GM12891 (cell line): Measurements from ENCODE around the gene CGB3. TPM values are rescaled to one million over a fixed set of nuclear protein-coding genes. Genes with fewer than 3 reads are reported as not detected.
"Not testable (repeated sequence)": the region's sequence is repeated elsewhere in the genome, so short reads cannot be mapped to it uniquely, and the experiment has no call there.

Experiments used
- DNase-seq: peaks from one replicate; pipeline ENCODE4 v3.0.0; 2011; ENCODE audit warnings: low spot score; ENCODE audit not compliant: insufficient read length
- FAIRE-seq: peaks from 2 replicates; lab custom pipeline; 2011; peaks lifted over from hg19 to GRCh38; lab: Jason Lieb, UNC
- PAX5 ChIP-seq: IDR thresholded peaks from 2 replicates; pipeline ENCODE4 v1.6.1; 2011; ENCODE audit warnings: low read length, moderate library complexity, mild to moderate bottlenecking; ENCODE audit not compliant: insufficient read depth, severe bottlenecking
- POLR2A ChIP-seq: IDR thresholded peaks from 2 replicates; pipeline ENCODE4 v1.6.1; 2011; ENCODE audit warnings: low read depth, low read length, control low read depth
- POLR2AphosphoS5 ChIP-seq: IDR thresholded peaks from 2 replicates; pipeline ENCODE4 v1.6.1; 2011; ENCODE audit warnings: low read depth, low read length, control low read depth
- POU2F2 ChIP-seq: IDR thresholded peaks from 2 replicates; pipeline ENCODE4 v1.6.1; 2011; ENCODE audit warnings: low read depth, mild to moderate bottlenecking, control low read depth, low read length, moderate library complexity
- SPI1 ChIP-seq: IDR thresholded peaks from 2 replicates; pipeline ENCODE4 v1.6.1; 2011; ENCODE audit warnings: low read depth, low read length, control low read depth
- TAF1 ChIP-seq: IDR thresholded peaks from 2 replicates; pipeline ENCODE4 v1.6.1; 2011; ENCODE audit warnings: low read depth, low read length, control low read depth
- polyA plus RNA-seq: library from polyadenylated mRNA; unstranded; fragments of >200 nt; gene quantifications from one replicate; pipeline ENCODE4 v1.2.1, GENCODE V29; 2012; ENCODE audit warnings: low read depth, missing spikeins, inconsistent platforms; ENCODE audit not compliant: missing spikeins

Gene CGB3
- not detected for polyA plus RNA-seq

DNA sequence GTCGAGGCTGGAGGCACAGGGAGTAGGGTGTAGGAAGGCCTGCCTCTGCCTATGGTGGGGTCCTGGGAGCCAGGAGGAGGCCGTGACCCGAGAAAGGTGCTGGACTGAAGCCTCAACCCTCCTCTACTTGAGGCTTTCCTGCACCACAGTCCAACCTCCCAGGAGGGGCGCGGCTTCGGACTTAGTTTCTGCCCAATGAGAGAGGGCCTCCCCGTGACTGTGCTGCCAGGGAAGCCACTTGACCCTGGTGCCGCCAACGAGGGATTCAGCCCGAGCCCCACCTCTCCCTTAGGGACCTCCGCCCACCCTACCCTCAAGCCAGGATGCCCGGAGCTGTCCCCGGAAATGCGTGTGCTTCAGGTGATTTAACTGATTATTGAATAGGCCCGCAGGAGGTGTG, at the start of gene CGB3:
Gene CGB3, minus strand, starts transcription at position 101 of the 400 bp plus-strand sequence. CDS start 362 bp downstream, outside the sequence.
- not testable (repeated sequence) for DNase-seq, FAIRE-seq

DNA sequence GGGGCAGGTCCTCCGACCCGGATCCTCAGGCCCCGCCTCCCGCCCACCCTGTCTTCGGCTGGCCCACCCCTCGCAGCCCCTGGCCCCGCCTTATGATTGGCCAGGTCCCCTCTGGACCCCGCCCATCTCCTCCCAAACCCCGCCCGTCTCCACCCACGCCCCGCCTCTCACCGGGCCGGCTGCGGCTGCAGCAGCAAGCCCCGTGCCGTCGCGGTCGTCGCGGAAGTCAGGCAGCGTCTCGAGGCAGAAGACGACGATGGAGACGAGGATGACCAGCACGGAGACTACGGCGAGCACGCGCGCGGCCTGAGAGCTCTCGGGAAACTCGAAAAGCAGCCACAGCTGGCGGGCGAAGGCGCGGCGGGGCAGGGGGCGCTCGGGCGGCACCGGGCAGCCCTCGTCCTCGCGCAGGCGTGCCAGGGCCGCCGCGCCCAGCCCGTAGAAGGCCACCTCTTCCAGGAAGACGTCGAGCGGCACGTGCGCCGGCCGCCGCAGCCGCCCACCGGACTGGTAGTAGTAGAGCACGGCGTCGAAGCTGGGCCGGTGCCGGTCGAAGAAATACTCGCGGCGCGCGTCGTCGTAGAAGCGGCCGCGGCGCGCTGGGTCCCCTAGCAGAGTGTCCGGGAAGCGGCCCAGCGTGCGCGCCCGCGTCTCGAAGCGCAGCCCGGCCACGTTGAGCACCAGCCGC, 47.9 kb upstream of the CGB3 start:
- FAIRE-seq (no peak), DNase-seq (no peak)
- TF ChIP-seq TAF1 (no peak), POLR2A (no peak), PAX5 (no peak), POU2F2 (no peak), POLR2AphosphoS5 (no peak), SPI1 (no peak)

- DNase-seq (no peak), FAIRE-seq (no peak)
- no peak for TF ChIP-seq POLR2A
- no peak for TF ChIP-seq SPI1
- TF ChIP-seq TAF1 = no peak
- no peak for TF ChIP-seq POLR2AphosphoS5
- no peak for TF ChIP-seq POU2F2
- no peak for TF ChIP-seq PAX5
These were observed 46.3 kb upstream of the CGB3 start for GRCh38 chr19:49070416-49070815.

GRCh38 chr19:49069026-49069425, 44.9 kb upstream of the CGB3 start:
- no peak for FAIRE-seq
- no peak for DNase-seq
- no peak for TF ChIP-seq POLR2A
- TF ChIP-seq POLR2AphosphoS5 = no peak
- no peak for TF ChIP-seq PAX5
- TF ChIP-seq TAF1 = no peak
- no peak for TF ChIP-seq POU2F2
- no peak for TF ChIP-seq SPI1

DNA sequence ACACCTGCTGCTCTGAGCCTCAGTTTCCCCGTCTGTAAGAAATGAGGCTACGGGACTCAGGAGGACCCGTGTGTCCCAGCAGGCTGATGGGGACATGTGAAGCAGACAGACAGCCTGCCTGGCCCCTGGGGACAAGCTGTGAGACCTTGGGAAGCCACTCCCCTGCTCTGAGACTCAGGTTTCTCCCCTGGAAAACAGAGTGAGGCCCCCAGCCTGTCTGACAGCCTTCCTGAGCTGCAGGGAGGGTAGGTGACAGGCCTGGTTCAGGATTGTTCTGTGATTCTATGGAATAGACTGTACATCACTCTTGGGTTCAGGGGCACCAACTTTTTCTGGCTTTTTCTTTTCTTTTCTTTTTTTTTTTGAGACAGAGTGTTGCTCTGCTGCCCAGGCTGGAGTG, 43.4 kb upstream of the CGB3 start:
- DNase-seq (no peak), FAIRE-seq (no peak)
- TF ChIP-seq PAX5 (no peak), POLR2AphosphoS5 (no peak), SPI1 (no peak), POLR2A (no peak), POU2F2 (no peak), TAF1 (no peak)

- FAIRE-seq (no peak), DNase-seq (no peak)
- TF ChIP-seq PAX5 (no peak), TAF1 (no peak), SPI1 (no peak), POLR2A (no peak), POU2F2 (no peak), POLR2AphosphoS5 (no peak)
These were observed 41.9 kb upstream of the CGB3 start for GRCh38 chr19:49065905-49066512.

GRCh38 chr19:49064768-49065611, 40.9 kb upstream of the CGB3 start, which contains the start of gene NTF4:
TSS of gene NTF4 (minus strand) at chr19:49064818. CDS start at chr19:49061997, 2,821 bp downstream.
- FAIRE-seq (no peak), DNase-seq (no peak)
- TF ChIP-seq POU2F2 = no peak

DNA sequence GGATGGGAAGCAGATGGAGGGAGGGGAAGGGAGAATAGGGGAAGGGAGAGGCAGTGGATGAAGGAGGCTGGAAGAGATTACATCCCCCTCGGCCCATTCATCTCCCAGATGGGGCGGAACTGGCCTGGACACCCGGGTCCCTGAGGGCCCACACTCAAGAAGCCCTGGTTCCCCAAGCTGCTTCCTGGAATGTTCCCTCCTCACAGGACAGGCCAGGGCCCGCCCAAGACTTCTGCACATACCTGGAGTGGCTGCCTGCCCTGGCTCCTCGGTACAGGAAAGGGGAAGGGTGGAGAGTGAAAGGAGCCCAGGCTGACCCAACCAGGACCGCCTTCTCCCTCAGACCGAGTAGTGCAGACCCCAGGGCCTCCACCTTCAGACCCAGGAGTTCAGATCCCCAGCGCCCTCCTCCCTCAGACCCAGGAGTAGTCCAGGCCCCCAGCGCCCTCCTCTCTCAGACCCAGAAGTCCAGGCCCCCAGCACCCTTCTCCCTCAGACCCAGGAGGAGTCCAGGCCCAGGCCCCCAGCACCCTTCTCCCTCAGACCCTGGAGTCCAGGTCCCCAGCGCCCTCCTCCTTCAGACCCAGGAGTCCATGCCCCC, 40.0 kb upstream of the CGB3 start:
- TF ChIP-seq SPI1 (no peak), TAF1 (no peak), PAX5 (no peak), POLR2AphosphoS5 (no peak), POLR2A (no peak), POU2F2 (no peak)
- DNase-seq (no peak), FAIRE-seq (no peak)

DNA sequence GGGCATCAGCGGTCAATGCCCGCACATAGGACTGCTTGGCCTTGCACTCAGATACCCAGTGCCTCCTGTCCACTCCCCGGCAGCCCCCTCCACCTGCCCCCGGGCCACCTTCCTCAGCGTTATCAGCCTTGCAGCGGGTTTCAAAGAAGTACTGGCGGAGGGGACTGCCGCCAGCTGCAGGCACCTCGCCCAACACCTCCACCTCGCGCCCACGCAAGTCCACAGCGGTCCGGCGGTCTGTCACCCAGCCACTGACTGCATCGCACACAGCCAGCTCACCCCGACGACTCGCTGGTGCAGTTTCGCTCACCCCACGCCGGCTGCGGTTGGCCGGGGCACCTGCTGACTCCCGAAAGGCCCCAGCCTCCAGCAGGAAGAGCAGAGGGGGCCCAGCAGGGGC, 37.3 kb upstream of the CGB3 start:
- DNase-seq = no peak
- FAIRE-seq = no peak
- no peak for TF ChIP-seq POLR2A
- TF ChIP-seq TAF1 = no peak
- TF ChIP-seq SPI1 = no peak
- TF ChIP-seq PAX5 = no peak
- TF ChIP-seq POLR2AphosphoS5 = no peak
- TF ChIP-seq POU2F2 = no peak

DNA sequence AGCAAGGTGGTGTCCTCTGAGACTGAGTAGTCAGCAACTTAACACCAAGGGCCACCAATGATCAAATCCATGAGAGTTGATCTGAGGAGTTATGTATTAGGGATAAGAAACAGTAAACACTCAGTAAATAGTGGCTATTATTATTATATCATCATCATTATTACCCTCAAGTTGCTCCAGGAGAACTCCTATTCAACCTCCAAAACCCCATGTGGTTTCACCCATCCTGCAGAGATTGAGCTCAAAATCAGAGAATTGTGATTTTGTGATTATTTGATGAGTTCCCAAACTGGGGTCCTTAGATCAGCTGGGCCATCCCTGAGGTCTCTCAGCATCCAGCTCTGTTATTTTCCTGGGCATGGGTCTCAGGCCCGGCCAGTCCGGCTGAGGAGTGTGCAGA, 36.9 kb upstream of the CGB3 start:
- FAIRE-seq = no peak

More for the DNA sequence above, 36.9 kb upstream of the CGB3 start:
- TF ChIP-seq POU2F2 (no peak), TAF1 (no peak), POLR2AphosphoS5 (no peak), POLR2A (no peak), SPI1 (no peak), PAX5 (no peak)
- no peak for DNase-seq
